Inflammatory macrophage (primary cell): Measurements from ENCODE around the gene SULT1C4.

ENCODE experiments used
- DNase-seq, 2 donors: peaks; one replicate each; pipeline ENCODE4 v3.0.0-alpha.2; 2020 to 2022

SULT1C4 gene

GRCh38 chr2:108376774-108377173 is 980 bp upstream of the SULT1C4 start:
- no peak for DNase-seq

GRCh38 chr2:108377401-108377800 is 353 bp upstream of the SULT1C4 start:
- DNase-seq = no peak

GRCh38 chr2:108378851-108379250 is 1.1 kb downstream of the SULT1C4 start:
- no peak for DNase-seq

GRCh38 chr2:108382196-108382595 is 4.4 kb downstream of the SULT1C4 start:
- no peak for DNase-seq

- DNase-seq = no peak
Measured at GRCh38 chr2:108383146-108383830, 5.5 kb downstream of the SULT1C4 start.

- DNase-seq = no peak
Measured at GRCh38 chr2:108384662-108385393, 7.1 kb downstream of the SULT1C4 start.

GRCh38 chr2:108385411-108386071 is 7.8 kb downstream of the SULT1C4 start:
- DNase-seq = no peak

GRCh38 chr2:108388045-108388444 is 10.3 kb downstream of the SULT1C4 start:
- no peak for DNase-seq

- DNase-seq = no peak
Measured at GRCh38 chr2:108390340-108390739, 12.6 kb downstream of the SULT1C4 start.

- DNase-seq = no peak
Measured at GRCh38 chr2:108392029-108392428, 14.3 kb downstream of the SULT1C4 start.

GRCh38 chr2:108393197-108393596 is 15.4 kb downstream of the SULT1C4 start:
- no peak for DNase-seq

GRCh38 chr2:108395155-108395554 is 17.4 kb downstream of the SULT1C4 start:
- DNase-seq = no peak

- no peak for DNase-seq
Measured at GRCh38 chr2:108396845-108397244, 19.1 kb downstream of the SULT1C4 start.

GRCh38 chr2:108399479-108399878 is 21.7 kb downstream of the SULT1C4 start:
- DNase-seq = no peak

GRCh38 chr2:108401800-108402199 is 24.0 kb downstream of the SULT1C4 start:
- no peak for DNase-seq

- DNase-seq = no peak
Measured at GRCh38 chr2:108403494-108403893, 25.7 kb downstream of the SULT1C4 start.

- DNase-seq = no peak
Measured at GRCh38 chr2:108404784-108405397, 27.1 kb downstream of the SULT1C4 start.

GRCh38 chr2:108407864-108408729 is 30.3 kb downstream of the SULT1C4 start:
- no peak for DNase-seq

- no peak for DNase-seq
Measured at GRCh38 chr2:108409768-108410167, 32.0 kb downstream of the SULT1C4 start.

GRCh38 chr2:108412995-108413710 is 35.4 kb downstream of the SULT1C4 start:
- no peak for DNase-seq

- DNase-seq = no peak
Measured at GRCh38 chr2:108413711-108414095, 35.9 kb downstream of the SULT1C4 start.
